Loucy (cell line): ENCODE results near the gene ARRDC1.

Experiments used
- H2AFZ ChIP-seq: fragments of 200-600 bp; sonication (generic); 2 replicates; pipeline ENCODE4 v1.6.0; 2016; ENCODE audit warnings: antibody characterized with exemption, mild to moderate bottlenecking, low read length, moderate library complexity
- H3F3A ChIP-seq: fragments of 200-600 bp; 2 replicates; pipeline ENCODE4 v1.6.0; 2016; ENCODE audit warnings: antibody characterized with exemption, low read depth, mild to moderate bottlenecking
- H3K27me3 ChIP-seq: fragments of 200-600 bp; sonication (generic); 2 replicates; pipeline ENCODE4 v1.6.1; 2014; ENCODE audit warnings: low read length, mild to moderate bottlenecking; ENCODE audit not compliant: insufficient read depth, poor library complexity, severe bottlenecking
- H3K36me3 ChIP-seq: fragments of 200-600 bp; sonication (generic); 2 replicates; pipeline ENCODE4 v1.6.1; 2016; ENCODE audit warnings: low read length; ENCODE audit not compliant: insufficient read depth
- H3K4me1 ChIP-seq: fragments of 200-600 bp; sonication (generic); 2 replicates; pipeline ENCODE4 v1.5.1; 2014; ENCODE audit warnings: low read length, mild to moderate bottlenecking; ENCODE audit not compliant: insufficient read depth, poor library complexity, severe bottlenecking
- H3K4me2 ChIP-seq: fragments of 200-600 bp; sonication (generic); 2 replicates; pipeline ENCODE4 v1.6.0; 2014; ENCODE audit warnings: antibody characterized with exemption, low read length, low read depth, mild to moderate bottlenecking; ENCODE audit not compliant: poor library complexity, severe bottlenecking
- H3K4me3 ChIP-seq: fragments of 200-600 bp; sonication (generic); 2 replicates; pipeline ENCODE4 v1.5.1; 2014; ENCODE audit warnings: low read length, mild to moderate bottlenecking, mixed read lengths; ENCODE audit not compliant: poor library complexity, severe bottlenecking
- H3K79me2 ChIP-seq: fragments of 200-600 bp; sonication (generic); 2 replicates; pipeline ENCODE4 v1.6.1; 2014; ENCODE audit warnings: low read length; ENCODE audit not compliant: insufficient read depth
- H3K9ac ChIP-seq: fragments of 200-600 bp; sonication (generic); 2 replicates; pipeline ENCODE4 v1.6.0; 2014; ENCODE audit warnings: mild to moderate bottlenecking, low read depth, low read length, moderate library complexity; ENCODE audit not compliant: poor library complexity, severe bottlenecking
- H3K9me2 ChIP-seq: fragments of 200-600 bp; sonication (generic); replicated peaks from 2 replicates; pipeline ENCODE4 v1.6.1; 2016; ENCODE audit warnings: low read depth, low read length, mixed read lengths
- H3K9me3 ChIP-seq: fragments of 200-600 bp; sonication (generic); 2 replicates; pipeline ENCODE4 v1.6.1; 2014; ENCODE audit warnings: mild to moderate bottlenecking, antibody characterized with exemption, low read length, low read depth; ENCODE audit not compliant: insufficient read depth
- H4K20me1 ChIP-seq: fragments of 200-600 bp; sonication (generic); 2 replicates; pipeline ENCODE4 v1.6.0; 2014; ENCODE audit warnings: antibody characterized with exemption, low read length, mild to moderate bottlenecking; ENCODE audit not compliant: insufficient read depth, poor library complexity, severe bottlenecking
- EZH2phosphoT487 ChIP-seq: fragments of 200-600 bp; IDR thresholded peaks from 2 replicates; pipeline ENCODE4 v1.6.1; 2018; ENCODE audit warnings: antibody characterized with exemption, mild to moderate bottlenecking, moderate library complexity, borderline replicate concordance
- TF ChIP-seq, protein P1 (sequence below): fragments of 200-600 bp; sonication (generic); conservative IDR thresholded peaks from 2 replicates; pipeline ENCODE4 v1.5.1; 2014; ENCODE audit warnings: mild to moderate bottlenecking, antibody characterized with exemption, low read length

The ARRDC1 gene

DNA sequence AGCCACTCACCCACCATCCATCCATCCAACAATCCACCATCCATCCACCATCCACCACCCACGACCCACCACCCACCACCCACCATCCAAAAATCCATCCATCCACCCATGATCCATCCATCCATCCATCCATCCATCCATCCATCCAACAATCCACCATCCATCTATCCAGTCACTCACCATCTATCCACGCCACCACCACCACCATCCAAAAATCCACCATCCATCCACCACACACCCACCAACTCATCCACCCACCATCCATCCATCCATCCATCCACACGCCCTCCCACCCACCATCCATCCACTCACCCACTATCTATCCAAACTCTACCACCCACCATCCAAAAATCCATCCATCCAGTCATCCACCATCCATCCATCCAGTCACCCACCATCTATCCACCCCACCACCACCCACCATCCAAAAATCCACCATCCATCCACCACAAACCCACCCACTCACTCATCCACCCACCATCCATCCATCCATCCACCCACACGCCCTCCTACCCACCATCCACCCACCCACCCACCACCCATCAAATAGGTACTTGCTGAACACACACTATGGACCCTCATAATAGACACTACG lies 35.8 kb upstream of the ARRDC1 start:
- H3K36me3 ChIP-seq: peaks cover 20% of the 10 kb centered on the region; the same call in 1 of the 2 replicates
- peaks cover 6% of the 10 kb centered on the region; the same call in 1 of the 2 replicates for H3K79me2 ChIP-seq
- H3K4me2 ChIP-seq: no peak overlapping the region
- H4K20me1 ChIP-seq: no peaks in the 10 kb centered on the region
- no peaks in the 10 kb centered on the region for H3K9me3 ChIP-seq
- TF ChIP-seq EZH2phosphoT487: no peak
- TF ChIP-seq, protein P1, sequence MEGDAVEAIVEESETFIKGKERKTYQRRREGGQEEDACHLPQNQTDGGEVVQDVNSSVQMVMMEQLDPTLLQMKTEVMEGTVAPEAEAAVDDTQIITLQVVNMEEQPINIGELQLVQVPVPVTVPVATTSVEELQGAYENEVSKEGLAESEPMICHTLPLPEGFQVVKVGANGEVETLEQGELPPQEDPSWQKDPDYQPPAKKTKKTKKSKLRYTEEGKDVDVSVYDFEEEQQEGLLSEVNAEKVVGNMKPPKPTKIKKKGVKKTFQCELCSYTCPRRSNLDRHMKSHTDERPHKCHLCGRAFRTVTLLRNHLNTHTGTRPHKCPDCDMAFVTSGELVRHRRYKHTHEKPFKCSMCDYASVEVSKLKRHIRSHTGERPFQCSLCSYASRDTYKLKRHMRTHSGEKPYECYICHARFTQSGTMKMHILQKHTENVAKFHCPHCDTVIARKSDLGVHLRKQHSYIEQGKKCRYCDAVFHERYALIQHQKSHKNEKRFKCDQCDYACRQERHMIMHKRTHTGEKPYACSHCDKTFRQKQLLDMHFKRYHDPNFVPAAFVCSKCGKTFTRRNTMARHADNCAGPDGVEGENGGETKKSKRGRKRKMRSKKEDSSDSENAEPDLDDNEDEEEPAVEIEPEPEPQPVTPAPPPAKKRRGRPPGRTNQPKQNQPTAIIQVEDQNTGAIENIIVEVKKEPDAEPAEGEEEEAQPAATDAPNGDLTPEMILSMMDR: no peak
- no peaks in the 10 kb centered on the region for H3K27me3 ChIP-seq
- no peak overlapping the region for H3K9ac ChIP-seq
- H2AFZ ChIP-seq: no peak overlapping the region
- no peaks in the 10 kb centered on the region for H3F3A ChIP-seq
- H3K9me2 ChIP-seq: no peaks in the 10 kb centered on the region
- peaks cover 2% of the 10 kb centered on the region for H3K4me1 ChIP-seq
- H3K4me3 ChIP-seq: no peak overlapping the region

DNA sequence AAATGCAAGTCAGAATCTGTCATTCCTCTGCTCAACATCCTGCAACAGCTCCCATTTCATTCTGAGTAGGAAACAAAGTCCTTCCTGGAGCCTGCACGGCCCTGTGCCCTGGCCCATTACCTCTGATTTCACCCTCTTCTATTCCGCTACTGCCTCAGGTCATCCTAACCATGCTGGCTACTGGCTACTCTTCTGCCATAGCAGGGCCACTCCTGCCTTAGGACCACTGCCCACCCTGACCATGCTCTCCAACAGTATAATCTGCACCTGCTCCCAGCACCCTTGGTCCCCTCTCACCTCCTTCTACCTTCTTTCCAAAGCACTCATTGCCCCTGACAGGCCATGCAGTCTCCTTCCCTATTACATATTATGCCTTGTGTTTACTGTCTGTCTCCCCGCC lies 34.9 kb upstream of the ARRDC1 start:
- Histone ChIP-seq H3K9me2 (no peaks in the 10 kb centered on the region), H3F3A (no peaks in the 10 kb centered on the region), H2AFZ (no peak overlapping the region), H4K20me1 (peaks cover 4% of the 10 kb centered on the region), H3K36me3 (peaks cover 20% of the 10 kb centered on the region; the same call in 1 of the 2 replicates), H3K4me2 (no peak overlapping the region), H3K9ac (no peak overlapping the region), H3K27me3 (no peaks in the 10 kb centered on the region), H3K9me3 (no peaks in the 10 kb centered on the region), H3K4me1 (no peaks in the 10 kb centered on the region), H3K4me3 (no peak overlapping the region), H3K79me2 (peaks cover 10% of the 10 kb centered on the region; the same call in 1 of the 2 replicates)
- no peak for TF ChIP-seq EZH2phosphoT487
- TF ChIP-seq, protein P1: no peak

DNA sequence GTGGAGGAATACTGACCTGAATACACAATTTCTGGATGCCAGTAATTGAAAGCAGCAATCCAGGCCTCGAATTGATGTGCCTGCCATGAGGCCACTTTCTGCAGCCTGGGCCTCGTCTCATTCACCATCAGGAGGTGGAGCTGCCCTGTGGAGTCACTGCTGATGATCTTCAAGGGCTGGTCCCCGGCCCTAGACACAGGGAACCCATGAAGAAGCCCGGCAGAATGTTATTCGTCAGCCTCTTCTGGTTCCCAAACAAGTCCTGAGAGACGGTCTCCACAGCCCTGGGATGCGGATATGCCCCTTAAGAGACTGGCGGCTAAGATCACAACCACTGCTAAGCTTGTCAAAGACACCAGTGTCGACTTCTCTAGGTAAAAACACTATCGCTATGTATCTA lies 31.3 kb upstream of the ARRDC1 start:
- Histone ChIP-seq H3F3A (no peaks in the 10 kb centered on the region), H3K79me2 (peaks cover 41% of the 10 kb centered on the region), H3K9ac (no peak overlapping the region), H4K20me1 (peaks cover 23% of the 10 kb centered on the region), H3K36me3 (peaks cover 20% of the 10 kb centered on the region; the same call in 1 of the 2 replicates), H3K27me3 (no peaks in the 10 kb centered on the region), H3K9me3 (no peaks in the 10 kb centered on the region), H3K4me3 (no peak overlapping the region), H2AFZ (no peak overlapping the region), H3K9me2 (no peaks in the 10 kb centered on the region), H3K4me1 (peaks cover 21% of the 10 kb centered on the region), H3K4me2 (no peak overlapping the region)
- TF ChIP-seq, protein P1: no peak
- no peak for TF ChIP-seq EZH2phosphoT487
